NCI-H524 (cell line): Measurements from ENCODE around the gene ARHGAP45.
A peak's percentile ranks its signal among the peaks of the same experiment; 100 is the strongest.
"Not testable (repeated sequence)": the region's sequence is repeated elsewhere in the genome, so short reads cannot be mapped to it uniquely, and the experiment has no call there.

Experiments
- DNase-seq, 2 experiments: peaks; one replicate each; lab custom pipeline; 2025; lab: John Stamatoyannopoulos, UW

Gene ARHGAP45

GRCh38 chr19:1104311-1105007 is 37.5 kb downstream of the ARHGAP45 start:
- DNase-seq, result peak in 1 of 2 experiments; percentile 58

DNA sequence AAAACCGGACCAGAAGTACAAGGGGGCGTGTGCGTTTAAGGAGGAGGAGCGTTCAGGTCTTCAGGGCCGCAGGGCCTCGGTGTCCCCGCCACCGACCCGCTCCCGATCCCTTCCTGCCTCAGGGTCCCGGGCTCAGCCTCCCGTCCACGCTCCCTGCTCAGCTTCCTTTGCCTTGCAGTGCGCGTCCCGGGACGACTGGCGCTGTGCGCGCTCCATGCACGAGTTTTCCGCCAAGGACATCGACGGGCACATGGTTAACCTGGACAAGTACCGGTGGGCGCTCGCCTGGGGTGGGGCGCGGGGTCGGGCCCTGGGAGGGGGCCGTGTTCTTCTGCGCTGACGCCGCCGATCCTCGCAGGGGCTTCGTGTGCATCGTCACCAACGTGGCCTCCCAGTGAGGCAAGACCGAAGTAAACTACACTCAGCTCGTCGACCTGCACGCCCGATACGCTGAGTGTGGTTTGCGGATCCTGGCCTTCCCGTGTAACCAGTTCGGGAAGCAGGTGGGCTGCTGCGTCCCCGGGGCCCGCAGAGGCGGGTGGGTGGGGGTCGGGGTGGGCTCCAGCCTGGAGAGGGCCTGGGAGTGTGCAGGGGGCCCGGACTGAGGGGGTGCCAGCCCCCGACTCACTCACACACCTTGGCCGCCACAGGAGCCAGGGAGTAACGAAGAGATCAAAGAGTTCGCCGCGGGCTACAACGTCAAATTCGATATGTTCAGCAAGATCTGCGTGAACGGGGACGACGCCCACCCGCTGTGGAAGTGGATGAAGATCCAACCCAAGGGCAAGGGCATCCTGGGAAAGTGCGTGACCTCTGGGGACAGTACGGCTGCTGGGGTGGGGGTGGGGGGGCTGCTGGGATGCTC is 38.3 kb downstream of the ARHGAP45 start:
- no peak for DNase-seq

DNA sequence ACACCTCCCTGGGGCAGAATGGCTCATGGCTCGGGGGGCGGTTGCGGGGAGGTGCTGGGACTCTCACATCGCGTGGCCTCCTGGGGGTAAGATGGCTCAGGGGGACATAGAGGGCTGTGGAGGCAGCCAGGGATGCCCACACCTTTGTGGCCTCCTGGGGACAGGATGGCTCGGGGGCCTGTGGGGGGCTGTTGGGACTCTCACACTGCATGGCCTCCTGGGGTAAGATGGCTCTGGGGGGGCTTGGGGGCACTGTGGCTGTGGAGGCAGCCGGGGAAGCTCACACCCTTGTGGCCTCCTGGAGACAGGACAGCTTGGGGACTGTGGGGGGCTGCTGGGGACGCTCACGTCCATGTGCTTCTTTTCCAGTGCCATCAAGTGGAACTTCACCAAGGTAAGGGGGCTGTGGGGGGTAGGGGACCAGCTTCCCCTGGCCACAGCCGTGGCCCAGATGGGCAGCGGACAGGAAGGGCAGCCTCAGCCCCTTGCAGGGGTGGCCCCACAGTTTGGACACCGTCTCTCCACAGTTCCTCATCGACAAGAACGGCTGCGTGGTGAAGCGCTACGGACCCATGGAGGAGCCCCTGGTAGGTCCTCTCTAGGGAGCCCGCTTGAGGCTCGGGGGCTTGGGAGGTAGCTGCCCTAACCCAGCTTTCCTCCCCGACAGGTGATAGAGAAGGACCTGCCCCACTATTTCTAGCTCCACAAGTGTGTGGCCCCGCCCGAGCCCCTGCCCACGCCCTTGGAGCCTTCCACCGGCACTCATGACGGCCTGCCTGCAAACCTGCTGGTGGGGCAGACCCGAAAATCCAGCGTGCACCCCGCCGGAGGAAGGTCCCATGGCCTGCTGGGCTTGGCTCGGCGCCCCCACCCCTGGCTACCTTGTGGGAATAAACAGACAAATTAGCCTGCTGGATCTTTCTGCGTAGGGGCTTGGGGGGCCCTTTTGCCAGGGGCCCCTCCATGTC is 39.2 kb downstream of the ARHGAP45 start:
- no peak for DNase-seq

GRCh38 chr19:1106841-1107660 is 40.1 kb downstream of the ARHGAP45 start:
- peak in 1 of 2 experiments; percentile 44 for DNase-seq

GRCh38 chr19:1107661-1108261 is 40.8 kb downstream of the ARHGAP45 start:
- no peak for DNase-seq

GRCh38 chr19:1108291-1109031 is 41.5 kb downstream of the ARHGAP45 start:
- no peak for DNase-seq

GRCh38 chr19:1109032-1109551 is 42.1 kb downstream of the ARHGAP45 start:
- no peak for DNase-seq

DNA sequence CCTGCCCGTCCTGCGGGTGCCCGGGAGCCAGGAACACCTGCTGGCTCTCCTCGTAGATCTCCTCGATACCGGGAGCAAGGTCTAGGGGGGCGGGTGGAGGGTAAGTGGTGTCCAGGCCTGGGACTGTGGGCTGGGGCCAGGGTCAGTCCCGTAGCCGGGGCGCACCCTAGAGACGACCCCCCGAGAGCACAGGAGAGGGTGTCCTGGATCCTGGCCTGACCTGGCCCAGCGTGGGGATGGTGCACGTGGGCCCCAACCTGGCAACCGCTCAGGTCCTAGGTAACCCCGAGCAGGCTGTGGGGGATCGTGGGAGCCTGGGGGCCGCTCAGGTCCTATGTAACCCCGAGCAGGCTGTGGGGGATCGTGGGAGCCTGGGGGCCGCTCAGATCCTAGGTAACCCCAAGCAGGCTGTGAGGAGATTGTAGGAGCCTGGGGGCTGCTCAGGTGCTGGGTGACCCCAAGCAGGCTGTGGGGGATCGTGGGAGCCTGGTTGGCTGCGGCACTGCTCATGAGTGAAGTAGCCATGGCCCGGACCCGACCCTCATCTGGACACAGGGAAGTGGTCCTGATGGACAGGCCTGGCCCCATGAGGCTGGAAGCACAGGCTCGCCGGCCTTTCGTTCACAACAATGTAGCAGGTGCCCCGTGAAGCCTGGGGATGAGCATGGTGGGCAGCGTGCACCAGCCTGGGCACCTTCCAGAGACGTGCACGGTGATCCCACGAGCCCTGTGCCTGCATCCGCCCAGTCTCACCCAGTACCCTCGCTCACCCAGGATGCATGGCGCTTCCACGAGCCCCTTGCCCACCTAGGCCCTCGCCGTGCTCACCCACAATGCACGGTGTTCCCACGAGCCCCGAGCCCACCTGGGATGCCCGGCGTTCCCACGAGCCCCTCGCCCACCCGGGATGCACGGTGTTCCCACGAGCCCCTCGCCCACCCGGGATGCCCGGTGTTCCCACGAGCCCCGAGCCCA is 43.0 kb downstream of the ARHGAP45 start:
- no peak for DNase-seq

DNA sequence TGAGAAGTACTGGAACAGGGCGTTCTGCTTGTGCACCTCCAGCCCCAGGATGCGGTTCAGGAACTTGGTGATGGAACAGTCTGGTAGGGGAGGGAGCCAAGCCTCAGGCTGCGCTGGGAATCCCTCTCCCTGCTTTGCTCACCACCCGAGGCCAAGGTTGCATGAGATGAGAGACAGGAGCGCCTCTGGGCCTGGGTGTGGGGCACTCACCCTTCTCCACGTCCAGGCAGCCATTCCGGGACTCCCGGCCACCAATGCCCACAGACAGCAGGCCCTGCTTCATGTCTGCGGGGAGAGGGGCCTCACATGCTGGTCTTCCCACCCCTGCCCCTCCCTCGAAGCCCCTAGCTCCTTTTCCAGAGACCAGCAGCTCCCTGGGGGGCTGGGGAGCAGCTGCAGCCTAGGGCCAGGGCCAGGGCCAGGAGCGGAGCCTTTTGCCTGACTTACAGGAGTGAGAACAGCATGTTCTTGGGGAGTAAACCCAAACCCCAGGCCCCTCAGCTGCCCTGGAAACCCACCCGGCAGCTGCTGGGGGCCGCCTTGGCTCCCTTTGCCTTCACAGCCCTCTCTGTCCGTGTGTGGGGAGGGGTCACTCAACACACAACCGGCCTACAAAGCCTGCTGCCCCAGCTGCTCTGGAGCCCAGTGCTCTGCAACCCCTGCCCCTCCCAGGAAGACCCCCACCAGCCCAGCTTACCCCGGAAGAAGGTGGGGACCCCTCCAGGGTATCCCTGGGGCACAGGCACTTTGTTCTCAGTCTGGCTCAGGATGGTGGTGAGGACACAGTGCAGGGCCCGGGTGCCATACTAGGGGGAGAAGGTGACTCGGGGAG is 44.1 kb downstream of the ARHGAP45 start:
- no peak for DNase-seq

- no peak for DNase-seq
These were observed 44.8 kb downstream of the ARHGAP45 start for GRCh38 chr19:1111641-1112267.

GRCh38 chr19:1112268-1113029 is 45.5 kb downstream of the ARHGAP45 start:
- DNase-seq, result no peak

DNA sequence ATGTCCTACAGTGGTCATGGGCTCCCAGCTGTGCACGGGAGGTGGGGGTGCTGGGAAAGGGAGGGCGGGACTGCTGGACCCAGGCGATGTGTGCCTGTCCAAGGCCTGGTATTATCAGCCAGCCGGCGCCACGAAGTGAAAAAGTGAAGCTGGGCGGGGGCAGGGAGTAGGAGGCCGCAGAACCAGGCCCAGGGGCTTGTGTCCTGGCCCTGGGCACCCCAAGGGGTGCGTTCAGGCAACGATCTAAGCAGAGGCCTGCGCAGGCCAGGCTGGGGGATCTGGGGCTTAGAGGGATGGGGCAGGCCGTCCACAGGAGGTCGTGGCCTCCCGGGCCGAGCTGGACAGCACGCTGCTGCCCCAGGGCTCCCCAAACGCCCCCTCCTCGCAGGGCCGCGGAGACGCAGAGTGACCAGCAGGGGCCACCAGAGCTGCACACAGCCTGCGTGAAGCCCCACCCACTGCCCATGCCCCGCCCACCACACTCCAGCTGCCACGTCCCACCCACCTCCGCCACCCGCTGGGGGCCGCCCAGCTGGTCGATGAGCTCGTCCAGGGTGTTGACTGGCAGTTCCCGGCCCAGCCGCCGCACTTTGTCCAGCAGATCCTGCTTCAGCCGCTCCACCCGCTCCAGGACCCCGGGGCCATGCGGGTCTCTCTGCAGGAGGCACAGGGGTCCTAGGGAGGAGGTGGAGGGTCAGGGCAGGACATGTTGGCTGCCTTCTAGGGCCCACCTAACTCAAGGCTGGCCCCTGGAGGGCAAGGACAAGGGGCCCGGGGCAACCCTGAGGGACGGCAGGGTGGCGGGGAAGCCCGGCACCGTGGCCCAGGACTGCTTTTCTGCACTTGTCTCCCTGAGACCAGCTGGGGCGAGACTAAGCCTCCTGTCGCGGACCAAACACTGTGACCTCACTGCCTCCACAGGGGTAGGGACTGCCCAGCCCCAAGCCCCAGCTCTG is 46.3 kb downstream of the ARHGAP45 start:
- peak; percentile 88 to 95 for DNase-seq

- no peak for DNase-seq
These were observed 47.1 kb downstream of the ARHGAP45 start for GRCh38 chr19:1113986-1114483.

DNA sequence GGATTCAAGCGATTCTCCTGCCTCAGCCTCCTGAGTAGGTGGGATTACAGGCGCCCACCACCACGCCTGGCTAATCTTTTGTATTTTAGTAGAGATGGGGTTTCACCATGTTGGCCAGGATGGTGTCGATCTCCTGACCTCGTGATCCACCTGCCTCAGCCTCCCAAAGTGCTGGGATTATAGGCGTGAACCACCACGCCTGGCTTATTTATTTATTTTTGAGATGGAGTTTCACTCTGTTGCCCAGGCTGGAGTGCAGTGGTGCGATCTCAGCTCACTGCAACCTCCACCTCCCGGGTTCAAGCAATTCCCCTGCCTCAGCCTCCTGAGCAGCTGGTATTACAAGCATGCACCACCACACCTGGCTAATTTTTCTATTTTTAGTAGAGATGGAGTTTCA is 47.8 kb downstream of the ARHGAP45 start:
- DNase-seq, result not testable (repeated sequence)
